OCI-LY7 (cell line): ENCODE results near the gene ZNF837. TPM values are rescaled to one million over a fixed set of nuclear protein-coding genes. Genes with fewer than 3 reads are reported as not detected.

Experiments used
- BruUV-seq: library from RNA; stranded (reverse); fragments of 400-500 nt; replicated peaks from 2 replicates; lab custom pipeline; 2021; lab: Mats Ljungman, UMichigan
- CTCF ChIA-PET: fragments of 300-600 bp; sonication (Branson Sonifier 250); formaldehyde crosslinking; loops from one replicate; lab custom pipeline; 2022; ENCODE audit warnings: antibody characterized with exemption; ENCODE audit not compliant: unreplicated experiment; lab: Charles Lee
- POLR2A ChIA-PET: fragments of 300-600 bp; sonication (Branson Sonifier 250); formaldehyde crosslinking; loops from one replicate; lab custom pipeline; 2022; ENCODE audit warnings: antibody characterized with exemption; lab: Charles Lee
- DNase-seq: peaks from one replicate; pipeline ENCODE4 v3.0.0-alpha.2; 2015; ENCODE audit warnings: low spot score
- H2AFZ ChIP-seq: fragments of 200-600 bp; sonication (generic), shearing (Covaris generic); 2 replicates; pipeline ENCODE4 v1.6.1; 2014; ENCODE audit warnings: mild to moderate bottlenecking, antibody characterized with exemption, low read length, moderate library complexity
- H3K27ac ChIP-seq: fragments of 200-600 bp; sonication (generic); 2 replicates; pipeline ENCODE4 v1.5.1; 2014; ENCODE audit warnings: mixed run types, low read depth, mild to moderate bottlenecking, moderate library complexity, low read length, inconsistent platforms; ENCODE audit not compliant: poor library complexity, severe bottlenecking
- H3K36me3 ChIP-seq: fragments of 200-600 bp; sonication (generic); 2 replicates; pipeline ENCODE4 v1.6.1; 2014; ENCODE audit warnings: mild to moderate bottlenecking, antibody characterized with exemption, low read length, moderate library complexity, mixed read lengths; ENCODE audit not compliant: insufficient read depth
- H3K4me1 ChIP-seq: fragments of 200-600 bp; sonication (generic); 2 replicates; pipeline ENCODE4 v1.5.1; 2014; ENCODE audit warnings: mild to moderate bottlenecking, low read length; ENCODE audit not compliant: insufficient read depth, poor library complexity, severe bottlenecking
- H3K4me2 ChIP-seq: fragments of 200-600 bp; sonication (generic); 2 replicates; pipeline ENCODE4 v1.6.1; 2014; ENCODE audit warnings: mild to moderate bottlenecking, low read length
- H3K4me3 ChIP-seq: fragments of 200-600 bp; sonication (generic); 2 replicates; pipeline ENCODE4 v1.5.1; 2014; ENCODE audit warnings: mild to moderate bottlenecking, low read depth, low read length; ENCODE audit not compliant: poor library complexity, severe bottlenecking
- H3K79me2 ChIP-seq: fragments of 200-600 bp; sonication (generic); 2 replicates; pipeline ENCODE4 v1.6.1; 2016; ENCODE audit warnings: low read depth, mild to moderate bottlenecking, low read length, moderate library complexity, mixed read lengths; ENCODE audit not compliant: insufficient read depth
- H3K9me2 ChIP-seq: fragments of 200-600 bp; sonication (generic); 2 replicates; pipeline ENCODE4 v1.6.1; 2016; ENCODE audit warnings: mild to moderate bottlenecking, low read length, mixed read lengths; ENCODE audit not compliant: insufficient read depth
- H3K9me3 ChIP-seq: fragments of 200-600 bp; sonication (generic); 2 replicates; pipeline ENCODE4 v1.6.1; 2014; ENCODE audit warnings: mild to moderate bottlenecking, mixed run types, low read length, mixed read lengths
- H4K20me1 ChIP-seq: fragments of 200-600 bp; sonication (generic); 2 replicates; pipeline ENCODE4 v1.6.1; 2014; ENCODE audit warnings: mild to moderate bottlenecking, antibody characterized with exemption, low read length, moderate library complexity, mixed read lengths; ENCODE audit not compliant: insufficient read depth
- CTCF ChIP-seq: fragments of 200-600 bp; sonication (generic); conservative IDR thresholded peaks from 2 replicates; pipeline ENCODE4 v1.5.1; 2014; ENCODE audit warnings: mild to moderate bottlenecking, antibody characterized with exemption, low read length, moderate library complexity, mixed read lengths
- EZH2phosphoT487 ChIP-seq: fragments of 200-600 bp; sonication (generic); IDR thresholded peaks from 2 replicates; pipeline ENCODE4 v1.6.1; 2018; ENCODE audit warnings: low read depth, borderline replicate concordance, mild to moderate bottlenecking, mixed run types, antibody characterized with exemption, low read length, moderate library complexity, mixed read lengths
- intact Hi-C: fragments of 100-400 bp; cut with micrococcal nuclease; formaldehyde crosslinking; loops from one replicate; pipeline ENCODE4 v1.10.0; 2022; ENCODE audit not compliant: unreplicated experiment
- total RNA-seq, 2 experiments: library from RNA; depleted of rRNA in 1 of 2; stranded (reverse); fragments of >200 nt in 1 of 2; shearing (Covaris generic) in 1 of 2; gene quantifications; 2 replicates each; pipeline ENCODE4 v1.2.3, GENCODE V29; 2014 to 2022

The ZNF837 gene
- total RNA-seq, 2 experiments from 2014 or later: 3.0 to 5.8 TPM

- BruUV-seq: no TSS peak
- Histone ChIP-seq H3K9me2 (no peaks in the 10 kb centered on the region), H3K27ac (no peak overlapping the region), H2AFZ (no peak overlapping the region; the same call in 1 of the 2 replicates), H3K4me2 (peak overlapping the region; percentile 84), H3K79me2 (peaks cover 4% of the 10 kb centered on the region; the same call in 1 of the 2 replicates), H3K4me1 (peaks cover 16% of the 10 kb centered on the region), H4K20me1 (no peaks in the 10 kb centered on the region), H3K9me3 (no peaks in the 10 kb centered on the region), H3K4me3 (peak overlapping the region; percentile 82), H3K36me3 (no peaks in the 10 kb centered on the region)
- intact Hi-C loops: loop anchor here (2.0 to 5.0 kb wide), 6 partner anchors 21 to 192 kb away; partner anchors contain the start of genes ZBTB45, ZNF324, ZNF584 and ZNF8
- TF ChIP-seq CTCF (no peak), EZH2phosphoT487 (no peak)
- CTCF ChIA-PET: no interaction called here
- POLR2A ChIA-PET: interaction anchor here (0.5 to 1.0 kb wide), 2 partner anchors 16 to 153 kb away, joined by 3 read pairs; no protein-coding TSS in a partner anchor
- no peak for DNase-seq
Observed at GRCh38 chr19:58325311-58326022, 55.4 kb downstream of the ZNF837 start.

- CTCF ChIA-PET: no interaction called here
- intact Hi-C loops: no loop called here
- POLR2A ChIA-PET: interaction anchor here (0.6 kb wide), 1 partner anchor 55 kb away, joined by 4 read pairs; no protein-coding TSS in a partner anchor
Observed at GRCh38 chr19:58319241-58319640, 61.6 kb downstream of the ZNF837 start.

More at GRCh38 chr19:58319241-58319640, 61.6 kb downstream of the ZNF837 start:
- Histone ChIP-seq H3K9me2 (no peaks in the 10 kb centered on the region), H3K27ac (no peak overlapping the region), H3K36me3 (peaks cover 15% of the 10 kb centered on the region), H2AFZ (no peak overlapping the region), H4K20me1 (no peaks in the 10 kb centered on the region), H3K4me1 (no peaks in the 10 kb centered on the region), H3K4me2 (no peak overlapping the region), H3K4me3 (no peak overlapping the region), H3K79me2 (no peaks in the 10 kb centered on the region), H3K9me3 (no peaks in the 10 kb centered on the region)
- no peak for TF ChIP-seq EZH2phosphoT487
- TF ChIP-seq CTCF: no peak
- no TSS peak for BruUV-seq
- no peak for DNase-seq
